Right lobe of liver (tissue), 6 donors: ENCODE measurements around the gene ARRDC3. TPM values are rescaled to one million over a fixed set of nuclear protein-coding genes. Genes with fewer than 3 reads are reported as not detected.

Source experiments
- ATAC-seq, 4 donors: fragments of 200-7000 bp; cut with Tn5 transposase; one replicate each; pipeline ENCODE4 v1.9.1; 2020; ENCODE audit warnings: mild to moderate bottlenecking in 4 of 4, moderate library complexity in 4 of 4
- DNase-seq, 3 donors: peaks; one replicate each; pipeline ENCODE4 v3.0.0-alpha.2; 2020
- H3K27ac ChIP-seq, 3 donors: fragments of 200-600 bp; one replicate each; pipeline ENCODE4 v1.8.0; 2022
- H3K27me3 ChIP-seq, 2 donors: fragments of 200-600 bp; one replicate each; pipeline ENCODE4 v1.8.0; 2022
- H3K36me3 ChIP-seq, 4 donors: fragments of 200-600 bp; sonication (generic) in 1 of 4; one replicate each; pipeline versions ENCODE4 v1.5.1 to v1.8.0; 2017 to 2022; ENCODE audit warnings: control low read depth in 1 of 4
- H3K4me1 ChIP-seq, 4 donors: fragments of 200-600 bp; sonication (generic) in 1 of 4; one replicate each; pipeline versions ENCODE4 v1.5.1 to v1.8.0; 2017 to 2022; ENCODE audit warnings: control low read depth in 1 of 4
- H3K4me3 ChIP-seq, 3 donors: fragments of 200-600 bp; one replicate each; pipeline ENCODE4 v1.8.0; 2022
- H3K9me3 ChIP-seq, 4 donors: fragments of 200-600 bp; sonication (generic) in 1 of 4; one replicate each; pipeline versions ENCODE4 v1.5.1 to v1.8.0; 2017 to 2022; ENCODE audit warnings: control low read depth in 1 of 4
- CTCF ChIP-seq, 4 donors: fragments of 200-600 bp in 3 of 4; fragments of 450-650 bp in 1 of 4; IDR thresholded peaks; one replicate each; pipeline versions ENCODE4 v1.5.1 to v1.8.0; 2016 to 2022; ENCODE audit warnings: antibody characterized with exemption in 4 of 4, mild to moderate bottlenecking in 2 of 4
- POLR2A ChIP-seq: fragments of 450-650 bp; IDR thresholded peaks from one replicate; pipeline ENCODE4 v1.6.1; 2017; ENCODE audit warnings: antibody characterized with exemption, mild to moderate bottlenecking
- WGBS: methylation state at CpG from one replicate; pipeline ENCODE4 v1.1.6; 2018; ENCODE audit warnings: low coverage, low lambda C conversion rate; ENCODE audit not compliant: insufficient coverage; ENCODE audit errors: missing lambda C conversion rate; 5-methylcytosine and 5-hydroxymethylcytosine counted together
- intact Hi-C, 2 donors: fragments of 100-400 bp; cut with DNase I; formaldehyde crosslinking; loops; one replicate each; pipeline versions ENCODE4 v1.11.2 to v1.14.1; 2022
- total RNA-seq, 6 experiments: library from RNA; depleted of rRNA in 2 of 6; stranded (reverse); fragments of >200 nt in 2 of 6; fragmentation: NEBNext Ultra II Directional in 3 of 6; extraction: Animal tissue kit (Norgen Biotek cat#: 25700) in 3 of 6; gene quantifications; one replicate each; pipeline versions ENCODE4 v1.1.0 to v1.2.4, GENCODE V29; 2016 to 2023
- donor health status: DM: no; HTN: yes; CAD: no.
- donor health status: DM: no; HTN: no; CAD: no.
- donor health status: DM: no; HTN: no; CAD: no.
- donor health status: DM: no; HTN: yes; CAD: no.
- donor health status: DM: no; HTN: yes; CAD: no.

The ARRDC3 gene
- total RNA-seq, 6 experiments from 2014 or later, result 14.3 to 96.9 (median 46.0) TPM

GRCh38 chr5:91382530-91383026, 539 bp downstream of the ARRDC3 start:
- 0% methylated on average over 14 of the region's 14 CpGs for WGBS
- Histone ChIP-seq H3K27ac (peak overlapping the region; percentile 99 to 100 (median 99)), H3K36me3 (peaks cover 0 to 12% (median 5%) of the 10 kb centered on the region in 4 donors), H3K4me1 (peaks cover 0 to 16% (median 0%) of the 10 kb centered on the region in 4 donors), H3K27me3 (no peaks in the 10 kb centered on the region), H3K4me3 (peak overlapping the region; percentile 66 to 74 (median 70)), H3K9me3 (no peaks in the 10 kb centered on the region)
- intact Hi-C loops, result no loop called here
- ATAC-seq (no peak), DNase-seq (peak in 1 of 3 donors; percentile 26)
- TF ChIP-seq POLR2A (no peak), CTCF (IDR thresholded peaks at IDR 0.05) (no peak)

- peak; percentile 25 to 45 (median 30) for ATAC-seq
- peaks cover 0 to 20% (median 9%) of the 10 kb centered on the region in 4 donors for H3K36me3 ChIP-seq
- WGBS, result 0% methylated on average over 10 of the region's 10 CpGs
- peak overlapping the region; percentile 99 to 100 (median 99) for H3K27ac ChIP-seq
- TF ChIP-seq CTCF (IDR thresholded peaks at IDR 0.05) (no peak), POLR2A (peak; percentile 2)
- H3K9me3 ChIP-seq, result no peaks in the 10 kb centered on the region
- intact Hi-C loops, result no loop called here
- DNase-seq, result peak; percentile 75 to 85 (median 76)
- H3K4me3 ChIP-seq, result peak overlapping the region; percentile 66 to 74 (median 70)
- H3K4me1 ChIP-seq, result peaks cover 0 to 16% (median 0%) of the 10 kb centered on the region in 4 donors
- no peaks in the 10 kb centered on the region for H3K27me3 ChIP-seq
These were observed 1.2 kb downstream of the ARRDC3 start for GRCh38 chr5:91381774-91382359.

GRCh38 chr5:91381239-91381773, 1.8 kb downstream of the ARRDC3 start:
- Histone ChIP-seq H3K36me3 (peaks cover 0 to 25% (median 12%) of the 10 kb centered on the region in 4 donors), H3K4me3 (peak overlapping the region; percentile 66 to 74 (median 70)), H3K27me3 (no peaks in the 10 kb centered on the region), H3K4me1 (peaks cover 0 to 16% (median 0%) of the 10 kb centered on the region in 4 donors), H3K9me3 (no peaks in the 10 kb centered on the region), H3K27ac (peak overlapping the region; percentile 99 to 100 (median 99))
- DNase-seq (no peak), ATAC-seq (no peak)
- under 1% methylated on average over 6 of the region's 6 CpGs for WGBS
- no peak for TF ChIP-seq POLR2A
- TF ChIP-seq CTCF (IDR thresholded peaks at IDR 0.05), result no peak
- intact Hi-C loops, result no loop called here

GRCh38 chr5:91380491-91381238, 2.5 kb downstream of the ARRDC3 start:
- Histone ChIP-seq H3K4me3 (peak overlapping the region; percentile 66 to 74 (median 70)), H3K4me1 (peaks cover 0 to 16% (median 0%) of the 10 kb centered on the region in 4 donors), H3K36me3 (peaks cover 0 to 32% (median 15%) of the 10 kb centered on the region in 4 donors), H3K9me3 (no peaks in the 10 kb centered on the region), H3K27ac (peak overlapping the region; percentile 99 to 100 (median 99)), H3K27me3 (no peaks in the 10 kb centered on the region)
- TF ChIP-seq CTCF (IDR thresholded peaks at IDR 0.05) (no peak), POLR2A (peak; percentile 93)
- intact Hi-C loops, result no loop called here
- 2% methylated on average over 19 of the region's 42 CpGs for WGBS
- DNase-seq, result peak; percentile 99
- peak; percentile 72 to 87 (median 77) for ATAC-seq
